CD8-positive, alpha-beta memory T cell (primary cell): ENCODE measurements around the gene TNF. TPM values are rescaled to one million over a fixed set of nuclear protein-coding genes. Genes with fewer than 3 reads are reported as not detected.
"Not testable (repeated sequence)": the region's sequence is repeated elsewhere in the genome, so short reads cannot be mapped to it uniquely, and the experiment has no call there.

ENCODE experiments used
- CTCF ChIA-PET: fragments of 350-600 bp; sonication (Branson Sonifier 250); formaldehyde crosslinking; loops from one replicate; lab custom pipeline; 2021; ENCODE audit warnings: antibody characterized with exemption; lab: Charles Lee
- POLR2A ChIA-PET: fragments of 350-600 bp; sonication (Branson Sonifier 250); formaldehyde crosslinking; loops from one replicate; lab custom pipeline; 2021; ENCODE audit warnings: antibody characterized with exemption; lab: Charles Lee
- DNase-seq, 5 donors: peaks; one replicate each; pipeline versions ENCODE4 v3.0.0 to v3.0.0-alpha.2; 2020 to 2022; ENCODE audit warnings: mixed read lengths in 1 of 5
- H3K27ac ChIP-seq: one replicate; pipeline ENCODE4 v1.7.0; 2013; ENCODE audit warnings: low read depth, mild to moderate bottlenecking, low read length, moderate library complexity
- H3K27me3 ChIP-seq: 2 replicates; pipeline ENCODE4 v1.7.0; 2013; ENCODE audit warnings: low read length, mild to moderate bottlenecking; ENCODE audit not compliant: insufficient read depth, poor library complexity, severe bottlenecking
- H3K36me3 ChIP-seq: 2 replicates; pipeline ENCODE4 v1.7.0; 2013; ENCODE audit warnings: mild to moderate bottlenecking, low read length, moderate library complexity; ENCODE audit not compliant: insufficient read depth
- H3K4me1 ChIP-seq: 2 replicates; pipeline ENCODE4 v1.7.0; 2013; ENCODE audit warnings: mild to moderate bottlenecking, low read length, moderate library complexity; ENCODE audit not compliant: insufficient read depth
- H3K4me3 ChIP-seq: 2 replicates; pipeline ENCODE4 v1.7.0; 2013; ENCODE audit warnings: mild to moderate bottlenecking, low read length
- H3K9me3 ChIP-seq: 2 replicates; pipeline ENCODE4 v1.7.0; 2013; ENCODE audit warnings: mild to moderate bottlenecking, low read length
- H3K27ac Mint-ChIP-seq, 8 donors: one replicate each; pipeline ENCODE4 v1.8.0; 2020 to 2021; ENCODE audit warnings: mixed read lengths in 8 of 8, mild to moderate bottlenecking in 6 of 8, inconsistent platforms in 3 of 8, moderate library complexity in 3 of 8
- H3K27me3 Mint-ChIP-seq, 2 donors: one replicate each; pipeline ENCODE4 v1.8.0; 2020 to 2021; ENCODE audit warnings: mixed read lengths in 2 of 2, mild to moderate bottlenecking in 1 of 2, moderate library complexity in 1 of 2
- H3K36me3 Mint-ChIP-seq, 3 donors: one replicate each; pipeline ENCODE4 v1.8.0; 2020 to 2021; ENCODE audit warnings: mixed read lengths in 3 of 3, inconsistent platforms in 1 of 3, mild to moderate bottlenecking in 1 of 3
- H3K4me1 Mint-ChIP-seq, 3 donors: one replicate each; pipeline ENCODE4 v1.8.0; 2020 to 2021; ENCODE audit warnings: mixed read lengths in 3 of 3, inconsistent platforms in 1 of 3, mild to moderate bottlenecking in 1 of 3
- H3K4me3 Mint-ChIP-seq, 7 donors: one replicate each; pipeline ENCODE4 v1.8.0; 2020 to 2021; ENCODE audit warnings: mixed read lengths in 7 of 7, mild to moderate bottlenecking in 6 of 7, moderate library complexity in 4 of 7, inconsistent platforms in 2 of 7
- H3K9me3 Mint-ChIP-seq, 5 donors: one replicate each; pipeline ENCODE4 v1.8.0; 2020 to 2022; ENCODE audit warnings: mixed read lengths in 5 of 5, mild to moderate bottlenecking in 3 of 5, moderate library complexity in 2 of 5, inconsistent platforms in 1 of 5
- polyA plus RNA-seq: library from polyadenylated mRNA; unstranded; fragments of 300-500 nt; fragmentation: Illumina TruSeq; gene quantifications from one replicate; pipeline ENCODE4 v1.2.3, GENCODE V29; 2021
- total RNA-seq, 2 experiments: library from RNA; stranded (reverse); gene quantifications; one replicate each; pipeline ENCODE4 v1.2.3, GENCODE V29; 2021

TNF gene
- total and polyA plus RNA-seq, 3 experiments from 2014 or later: 7.9 to 215 (median 207) TPM

GRCh38 chr6:31545291-31545690, 30.1 kb upstream of the TNF start:
- ChIA-PET CTCF (interaction anchor here (1.0 to 32.2 kb wide), 3 partner anchors 37 to 53 kb away, joined by 6 to 576 read pairs (median 504); partner anchors contain the start of genes LST1, LTB, NCR3 and TNF), POLR2A (no interaction called here)
- no peak overlapping the region for H3K4me3 ChIP-seq
- Mint-ChIP-seq H3K4me1 (peaks cover 47 to 57% (median 55%) of the 10 kb centered on the region in 3 donors), H3K27ac (peak overlapping the region in 1 of 8 donors; percentile 79), H3K36me3 (peaks cover 1 to 19% (median 6%) of the 10 kb centered on the region in 3 donors), H3K27me3 (no peaks in the 10 kb centered on the region), H3K9me3 (no peaks in the 10 kb centered on the region), H3K4me3 (peak overlapping the region in 3 of 7 donors; percentile 1 to 74 (median 30))
- no peak for DNase-seq
- no peaks in the 10 kb centered on the region for H3K36me3 ChIP-seq
- peaks cover 36% of the 10 kb centered on the region for H3K4me1 ChIP-seq
- no peak overlapping the region for H3K27ac ChIP-seq
- no peaks in the 10 kb centered on the region for H3K9me3 ChIP-seq
- H3K27me3 ChIP-seq: no peaks in the 10 kb centered on the region

GRCh38 chr6:31546339-31546957, 28.9 kb upstream of the TNF start, which contains the start of gene ATP6V1G2:
Gene ATP6V1G2, minus strand, starts transcription at chr6:31546608. Its CDS starts 49 bp downstream, at chr6:31546559.
- peak; percentile 71 to 87 (median 79) for DNase-seq
- H3K4me3 Mint-ChIP-seq: peak within 1 kb of the TSS; percentile 74 to 93 (median 91)
- H3K9me3 Mint-ChIP-seq: no peaks in the 10 kb centered on the region
- Histone ChIP-seq H3K9me3 (no peaks in the 10 kb centered on the region), H3K4me1 (peaks cover 30% of the 10 kb centered on the region), H3K36me3 (no peaks in the 10 kb centered on the region), H3K4me3 (peak within 1 kb of the TSS; percentile 67), H3K27ac (peak within 1 kb of the TSS; percentile 71), H3K27me3 (no peaks in the 10 kb centered on the region)
- H3K36me3 Mint-ChIP-seq: peaks cover 0 to 12% (median 0%) of the 10 kb centered on the region in 3 donors
- H3K27me3 Mint-ChIP-seq: no peaks in the 10 kb centered on the region
- ChIA-PET CTCF (interaction anchor here (0.7 to 32.2 kb wide), 10 partner anchors 11 to 525 kb away, joined by 3 to 576 read pairs (median 4); partner anchors contain the start of genes BAG6, LST1, LTB and NCR3), POLR2A (interaction anchor here (1.4 to 2.2 kb wide), 2 partner anchors 47 to 51 kb away, joined by 7 to 9 read pairs; partner anchors contain the start of gene NCR3)
- peaks cover 39 to 51% (median 51%) of the 10 kb centered on the region in 3 donors for H3K4me1 Mint-ChIP-seq
- H3K27ac Mint-ChIP-seq: peak within 1 kb of the TSS; percentile 83 to 99 (median 96)

GRCh38 chr6:31546958-31547726, 28.2 kb upstream of the TNF start, which contains the start of gene NFKBIL1:
Gene NFKBIL1, plus strand, starts transcription at chr6:31547608. Its CDS starts 87 bp downstream, at chr6:31547695.
- Histone ChIP-seq H3K4me3 (peak within 1 kb of the TSS; percentile 67), H3K9me3 (no peaks in the 10 kb centered on the region), H3K27me3 (no peaks in the 10 kb centered on the region), H3K27ac (peak within 1 kb of the TSS; percentile 71), H3K4me1 (peaks cover 30% of the 10 kb centered on the region), H3K36me3 (no peaks in the 10 kb centered on the region)
- H3K27me3 Mint-ChIP-seq: no peaks in the 10 kb centered on the region
- H3K9me3 Mint-ChIP-seq: no peaks in the 10 kb centered on the region
- peak within 1 kb of the TSS; percentile 83 to 99 (median 96) for H3K27ac Mint-ChIP-seq
- H3K36me3 Mint-ChIP-seq: peaks cover 0 to 7% (median 0%) of the 10 kb centered on the region in 3 donors
- peak; percentile 84 to 92 (median 87) for DNase-seq
- H3K4me1 Mint-ChIP-seq: peaks cover 38 to 50% (median 49%) of the 10 kb centered on the region in 3 donors
- H3K4me3 Mint-ChIP-seq: peak within 1 kb of the TSS; percentile 74 to 93 (median 91)
- POLR2A ChIA-PET: interaction anchor here (0.5 to 2.2 kb wide), 6 partner anchors 25 to 183 kb away, joined by 3 to 9 read pairs (median 4); partner anchors contain the start of genes LTA, MICB and NCR3
- CTCF ChIA-PET: interaction anchor here (0.7 to 32.2 kb wide), 8 partner anchors 10 to 524 kb away, joined by 3 to 576 read pairs (median 3); partner anchors contain the start of genes BAG6, LST1, LTB and NCR3

GRCh38 chr6:31547727-31548543, 27.4 kb upstream of the TNF start:
- H3K4me1 ChIP-seq: peaks cover 23% of the 10 kb centered on the region

GRCh38 chr6:31548544-31548873, 26.9 kb upstream of the TNF start:
- Histone ChIP-seq H3K9me3 (no peaks in the 10 kb centered on the region), H3K27me3 (no peaks in the 10 kb centered on the region), H3K36me3 (no peaks in the 10 kb centered on the region), H3K4me1 (peaks cover 19% of the 10 kb centered on the region), H3K27ac (peak overlapping the region; percentile 71), H3K4me3 (peak overlapping the region; percentile 67)
- no peaks in the 10 kb centered on the region for H3K27me3 Mint-ChIP-seq
- POLR2A ChIA-PET: interaction anchor here (0.5 to 1.4 kb wide), 5 partner anchors 24 to 934 kb away, joined by 3 to 11 read pairs (median 4); partner anchors contain the start of genes LTA and MICB
- peaks cover 0 to 8% (median 0%) of the 10 kb centered on the region in 3 donors for H3K36me3 Mint-ChIP-seq
- CTCF ChIA-PET: interaction anchor here (0.8 to 32.2 kb wide), 7 partner anchors 10 to 284 kb away, joined by 3 to 576 read pairs (median 9); partner anchors contain the start of genes LST1, LTB, NCR3 and TNF
- H3K4me3 Mint-ChIP-seq: peak overlapping the region in 1 of 7 donors; percentile 22
- no peaks in the 10 kb centered on the region for H3K9me3 Mint-ChIP-seq
- H3K27ac Mint-ChIP-seq: peak overlapping the region in 7 of 8 donors; percentile 52 to 99 (median 83)
- peaks cover 27 to 38% (median 37%) of the 10 kb centered on the region in 3 donors for H3K4me1 Mint-ChIP-seq
- DNase-seq: no peak

More at GRCh38 chr6:31547727-31548543, 27.4 kb upstream of the TNF start:
- DNase-seq: no peak
- ChIA-PET POLR2A (interaction anchor here (0.5 to 2.2 kb wide), 8 partner anchors 25 to 182 kb away, joined by 3 to 9 read pairs (median 4); partner anchors contain the start of genes LTA and MICB), CTCF (interaction anchor here (1.2 to 32.2 kb wide), 8 partner anchors 12 to 285 kb away, joined by 3 to 576 read pairs (median 6); partner anchors contain the start of genes BAG6, LST1, LTB and NCR3)
- peaks cover 0 to 7% (median 0%) of the 10 kb centered on the region in 3 donors for H3K36me3 Mint-ChIP-seq
- H3K4me3 Mint-ChIP-seq: peak overlapping the region; percentile 74 to 93 (median 91)
- H3K36me3 ChIP-seq: no peaks in the 10 kb centered on the region
- no peaks in the 10 kb centered on the region for H3K27me3 Mint-ChIP-seq
- H3K27me3 ChIP-seq: no peaks in the 10 kb centered on the region
- H3K9me3 Mint-ChIP-seq: no peaks in the 10 kb centered on the region
- H3K4me1 Mint-ChIP-seq: peaks cover 31 to 42% (median 41%) of the 10 kb centered on the region in 3 donors
- peak overlapping the region; percentile 71 for H3K27ac ChIP-seq
- peak overlapping the region; percentile 83 to 99 (median 96) for H3K27ac Mint-ChIP-seq
- no peaks in the 10 kb centered on the region for H3K9me3 ChIP-seq
- H3K4me3 ChIP-seq: peak overlapping the region; percentile 67

- ChIA-PET CTCF (interaction anchor here (0.8 to 32.2 kb wide), 18 partner anchors 9 to 172 kb away, joined by 3 to 576 read pairs (median 5); partner anchors contain the start of genes C6orf47, DDX39B, LST1 and LTB), POLR2A (interaction anchor here (0.5 to 2.5 kb wide), 10 partner anchors 8 to 89 kb away, joined by 3 to 26 read pairs (median 4); partner anchors contain the start of genes DDX39B and LTB)
- not testable (repeated sequence) for H3K9me3 Mint-ChIP-seq, H3K9me3 ChIP-seq, H3K36me3 ChIP-seq, H3K27me3 ChIP-seq, H3K27me3 Mint-ChIP-seq, H3K4me3 ChIP-seq, H3K36me3 Mint-ChIP-seq, H3K27ac ChIP-seq
- H3K4me3 Mint-ChIP-seq: peak overlapping the region in 2 of 7 donors; percentile 40 to 46
- H3K4me1 ChIP-seq: peaks cover 22% of the 10 kb centered on the region
- peak; percentile 50 to 77 (median 56) for DNase-seq
- peaks cover 22 to 44% (median 43%) of the 10 kb centered on the region in 3 donors for H3K4me1 Mint-ChIP-seq
- H3K27ac Mint-ChIP-seq: peak overlapping the region; percentile 39 to 91 (median 71)
These were observed 24.0 kb upstream of the TNF start for GRCh38 chr6:31551371-31551770.
